Measurements from ENCODE around the gene VPS26A. TPM values are rescaled to one million over a fixed set of nuclear protein-coding genes. Genes with fewer than 3 reads are reported as not detected.
A peak's percentile ranks its signal among the peaks of the same experiment; 100 is the strongest.

Gene VPS26A
- total RNA-seq, 1 donor from 2014 or later = 56.0 TPM

GRCh38 chr10:69104994-69105790, 18.8 kb upstream of the VPS26A start:
- no peaks in the 10 kb centered on the region for H3K4me1 Mint-ChIP-seq (ENCODE audit: unreplicated experiment)
- no peaks in the 10 kb centered on the region for H3K36me3 Mint-ChIP-seq
- no peak overlapping the region for H3K4me3 Mint-ChIP-seq
- DNase-seq (ENCODE audit: extremely low spot score, unreplicated experiment) = no peak
- no peak for TF ChIP-seq CTCF (conservative IDR thresholded peaks at IDR 0.05)
- H3K9me3 Mint-ChIP-seq = no peaks in the 10 kb centered on the region
- no peak overlapping the region for H3K27ac Mint-ChIP-seq
- peaks cover 22% of the 10 kb centered on the region for H3K27me3 Mint-ChIP-seq

- no peak for TF ChIP-seq CTCF (conservative IDR thresholded peaks at IDR 0.05)
- H3K27ac Mint-ChIP-seq = no peak overlapping the region
Measured at GRCh38 chr10:69107176-69107490, 16.8 kb upstream of the VPS26A start.

GRCh38 chr10:69107699-69108098, 16.3 kb upstream of the VPS26A start:
- Mint-ChIP-seq H3K36me3 (no peaks in the 10 kb centered on the region), H3K4me3 (no peak overlapping the region), H3K4me1 (ENCODE audit: unreplicated experiment) (no peaks in the 10 kb centered on the region), H3K27ac (no peak overlapping the region), H3K27me3 (peaks cover 22% of the 10 kb centered on the region), H3K9me3 (no peaks in the 10 kb centered on the region)
- no peak for DNase-seq (ENCODE audit: extremely low spot score, unreplicated experiment)
- TF ChIP-seq CTCF (conservative IDR thresholded peaks at IDR 0.05) = no peak

More at GRCh38 chr10:69107176-69107490, 16.8 kb upstream of the VPS26A start:
- Mint-ChIP-seq H3K9me3 (no peaks in the 10 kb centered on the region), H3K36me3 (no peaks in the 10 kb centered on the region), H3K4me3 (no peak overlapping the region), H3K27me3 (peaks cover 25% of the 10 kb centered on the region), H3K4me1 (ENCODE audit: unreplicated experiment) (no peaks in the 10 kb centered on the region)
- no peak for DNase-seq (ENCODE audit: extremely low spot score, unreplicated experiment)

GRCh38 chr10:69119896-69120295, 4.1 kb upstream of the VPS26A start:
- no peak for DNase-seq (ENCODE audit: extremely low spot score, unreplicated experiment)
- H3K27me3 Mint-ChIP-seq = no peaks in the 10 kb centered on the region
- no peak for TF ChIP-seq CTCF (conservative IDR thresholded peaks at IDR 0.05)
- H3K4me1 Mint-ChIP-seq (ENCODE audit: unreplicated experiment) = peaks cover 4% of the 10 kb centered on the region
- no peak overlapping the region for H3K4me3 Mint-ChIP-seq
- no peaks in the 10 kb centered on the region for H3K36me3 Mint-ChIP-seq
- H3K27ac Mint-ChIP-seq = no peak overlapping the region
- no peaks in the 10 kb centered on the region for H3K9me3 Mint-ChIP-seq

- Mint-ChIP-seq H3K9me3 (no peaks in the 10 kb centered on the region), H3K4me3 (peak overlapping the region; percentile 95), H3K4me1 (ENCODE audit: unreplicated experiment) (peaks cover 17% of the 10 kb centered on the region), H3K27me3 (no peaks in the 10 kb centered on the region), H3K36me3 (no peaks in the 10 kb centered on the region), H3K27ac (peak overlapping the region; percentile 99)
- no peak for TF ChIP-seq CTCF (conservative IDR thresholded peaks at IDR 0.05)
- DNase-seq (ENCODE audit: extremely low spot score, unreplicated experiment) = peak; percentile 76
Measured at GRCh38 chr10:69123306-69123746, 652 bp upstream of the VPS26A start.

Measured in type B pancreatic cell (in vitro differentiated cells).